Measurements from ENCODE around the gene MEGF9.

GRCh38 chr9:120603010-120603409 lies 111.3 kb downstream of the MEGF9 start:
- no peak for TF ChIP-seq CTCF (IDR thresholded peaks at IDR 0.05)
- no peak for TF ChIP-seq POLR2A (IDR thresholded peaks at IDR 0.05)

Data from adrenal gland (tissue), 5 donors.